HG03196 (cell line): ENCODE measurements around the gene DBNDD1.
"Not testable (repeated sequence)": the region's sequence is repeated elsewhere in the genome, so short reads cannot be mapped to it uniquely, and the experiment has no call there.

ENCODE experiments used
- ATAC-seq: cut with Tn5 transposase; IDR thresholded peaks from one replicate; pipeline ENCODE4 v1.9.1; 2021; ENCODE audit not compliant: unreplicated experiment

The DBNDD1 gene

DNA sequence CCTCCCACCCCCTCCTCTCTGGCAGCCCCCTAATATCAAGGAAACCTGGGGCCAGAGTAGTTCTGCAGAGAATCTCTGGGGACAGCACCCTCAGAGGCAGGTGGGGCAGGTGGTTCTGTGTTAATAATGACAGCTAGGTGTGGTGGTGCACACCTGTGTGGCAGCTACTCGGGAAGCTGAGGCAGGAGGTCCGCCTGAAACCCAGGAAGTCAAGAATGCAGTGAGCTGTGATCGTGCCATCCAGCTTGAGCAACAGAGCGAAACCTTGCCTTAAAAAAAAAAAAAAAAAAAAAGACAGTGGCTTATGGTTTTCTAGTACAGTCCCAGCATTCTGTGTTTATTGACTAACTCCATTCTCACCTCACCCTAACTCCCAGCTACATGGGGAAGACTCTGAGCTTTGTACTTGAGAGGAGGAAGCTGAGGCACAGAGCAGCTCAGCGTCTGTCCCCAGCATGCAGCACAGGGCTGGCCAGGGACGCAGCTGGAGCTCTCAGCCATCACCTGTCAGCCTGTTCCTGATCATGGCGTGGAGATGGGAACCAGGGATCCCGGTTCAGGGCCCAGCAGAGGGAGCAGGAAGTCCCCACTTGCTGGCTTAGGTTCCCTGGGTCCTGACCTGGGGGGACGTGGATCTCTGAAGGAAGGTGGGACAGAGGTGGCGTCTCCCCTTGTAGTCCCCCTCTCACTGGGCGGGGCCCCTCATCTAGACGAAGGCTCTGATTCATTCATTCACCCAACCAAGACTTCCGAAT lies 6.1 kb downstream of the DBNDD1 start:
- no peak for ATAC-seq

GRCh38 chr16:90011908-90012501 lies 7.3 kb downstream of the DBNDD1 start:
- no peak for ATAC-seq

GRCh38 chr16:90011508-90011819 lies 7.8 kb downstream of the DBNDD1 start:
- ATAC-seq, result no peak

- ATAC-seq, result no peak
Measured at GRCh38 chr16:90010676-90011507, 8.4 kb downstream of the DBNDD1 start.

DNA sequence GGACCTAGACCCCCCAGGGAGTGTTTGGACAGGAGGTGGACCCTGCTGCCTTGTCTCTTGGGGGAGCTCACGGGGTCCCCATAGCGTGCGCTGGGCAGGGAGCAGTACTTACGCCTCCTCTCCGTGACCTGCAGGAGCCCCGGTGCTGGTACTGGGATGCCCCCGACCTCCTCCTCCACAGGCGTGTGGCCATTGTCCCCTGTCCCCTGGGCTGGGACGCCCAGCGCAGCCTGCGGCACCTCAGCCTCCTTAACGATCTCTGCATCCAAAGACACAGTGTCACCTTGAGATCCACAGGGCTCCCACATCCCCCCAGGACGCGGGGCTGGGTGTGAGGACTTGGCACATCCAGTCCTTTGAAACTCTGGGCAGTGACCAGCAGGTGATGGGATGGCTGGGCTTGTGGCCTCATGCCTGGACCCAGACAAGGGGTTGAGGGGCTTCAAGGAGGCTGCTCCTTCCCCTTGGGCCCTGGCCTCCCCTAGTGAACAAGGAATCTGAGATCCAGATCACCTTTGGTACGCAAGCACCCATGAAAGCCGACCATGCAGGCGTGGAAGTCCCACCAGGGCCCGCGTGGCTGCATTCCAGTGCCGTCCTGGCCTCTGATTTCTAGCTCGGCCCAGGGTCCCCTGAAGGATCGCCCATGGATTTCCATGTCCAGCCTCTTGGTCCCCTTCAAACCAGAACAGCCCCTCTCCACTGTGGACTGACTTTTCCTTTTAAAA lies 9.9 kb downstream of the DBNDD1 start:
- no peak for ATAC-seq

GRCh38 chr16:90008708-90009145 lies 10.5 kb downstream of the DBNDD1 start:
- no peak for ATAC-seq

DNA sequence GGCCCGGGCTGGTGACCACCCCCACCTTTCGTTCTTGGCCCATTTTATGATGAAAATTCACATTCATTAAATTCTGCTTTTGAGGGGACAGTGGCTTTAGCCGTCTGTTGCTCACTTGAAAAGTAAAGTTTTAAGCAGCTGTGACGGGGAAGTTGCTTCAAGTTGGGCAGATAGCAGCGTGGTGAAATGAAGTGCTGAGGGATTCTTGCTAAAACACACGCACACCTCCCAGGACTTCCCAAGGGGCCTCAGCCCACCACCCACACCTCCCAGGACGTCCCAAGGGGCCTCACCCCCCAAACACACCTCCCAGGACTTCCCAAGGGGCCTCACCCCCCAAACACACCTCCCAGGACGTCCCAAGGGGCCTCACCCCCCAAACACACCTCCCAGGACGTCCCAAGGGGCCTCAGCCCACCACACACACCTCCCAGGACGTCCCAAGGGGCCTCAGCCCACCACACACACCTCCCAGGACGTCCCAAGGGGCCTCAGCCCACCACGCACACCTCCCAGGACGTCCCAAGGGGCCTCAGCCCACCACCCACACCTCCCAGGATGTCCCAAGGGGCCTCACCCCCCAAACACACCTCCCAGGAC lies 11.5 kb downstream of the DBNDD1 start:
- not testable (repeated sequence) for ATAC-seq

- no peak for ATAC-seq
Measured at GRCh38 chr16:90007015-90007414, 12.2 kb downstream of the DBNDD1 start.

- no peak for ATAC-seq
Measured at GRCh38 chr16:90005956-90006663, 13.1 kb downstream of the DBNDD1 start.

GRCh38 chr16:90004577-90004976 lies 14.7 kb downstream of the DBNDD1 start:
- no peak for ATAC-seq

DNA sequence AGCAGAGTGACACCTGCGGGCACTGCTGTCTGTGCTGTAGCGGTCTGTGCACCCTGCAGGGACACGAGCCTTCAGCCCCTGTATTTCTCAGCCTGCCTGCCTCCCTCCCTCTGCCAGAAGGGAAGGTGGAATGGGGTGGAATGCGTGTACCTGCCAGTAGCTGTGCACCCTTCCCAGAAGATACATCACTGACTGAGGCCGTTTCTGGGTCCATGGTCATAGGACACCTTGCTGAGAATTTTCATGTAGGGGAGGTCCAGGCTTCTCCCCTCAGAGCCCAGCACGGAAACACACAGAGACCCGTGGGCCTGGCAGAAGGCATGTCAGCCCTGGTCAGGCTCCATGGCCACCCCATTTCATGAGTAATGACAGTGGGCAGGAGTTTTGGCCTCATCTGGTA lies 16.5 kb downstream of the DBNDD1 start:
- ATAC-seq, result no peak

GRCh38 chr16:90001761-90002503 lies 17.3 kb downstream of the DBNDD1 start:
- ATAC-seq, result no peak

GRCh38 chr16:90000733-90001427 lies 18.4 kb downstream of the DBNDD1 start:
- ATAC-seq, result no peak

DNA sequence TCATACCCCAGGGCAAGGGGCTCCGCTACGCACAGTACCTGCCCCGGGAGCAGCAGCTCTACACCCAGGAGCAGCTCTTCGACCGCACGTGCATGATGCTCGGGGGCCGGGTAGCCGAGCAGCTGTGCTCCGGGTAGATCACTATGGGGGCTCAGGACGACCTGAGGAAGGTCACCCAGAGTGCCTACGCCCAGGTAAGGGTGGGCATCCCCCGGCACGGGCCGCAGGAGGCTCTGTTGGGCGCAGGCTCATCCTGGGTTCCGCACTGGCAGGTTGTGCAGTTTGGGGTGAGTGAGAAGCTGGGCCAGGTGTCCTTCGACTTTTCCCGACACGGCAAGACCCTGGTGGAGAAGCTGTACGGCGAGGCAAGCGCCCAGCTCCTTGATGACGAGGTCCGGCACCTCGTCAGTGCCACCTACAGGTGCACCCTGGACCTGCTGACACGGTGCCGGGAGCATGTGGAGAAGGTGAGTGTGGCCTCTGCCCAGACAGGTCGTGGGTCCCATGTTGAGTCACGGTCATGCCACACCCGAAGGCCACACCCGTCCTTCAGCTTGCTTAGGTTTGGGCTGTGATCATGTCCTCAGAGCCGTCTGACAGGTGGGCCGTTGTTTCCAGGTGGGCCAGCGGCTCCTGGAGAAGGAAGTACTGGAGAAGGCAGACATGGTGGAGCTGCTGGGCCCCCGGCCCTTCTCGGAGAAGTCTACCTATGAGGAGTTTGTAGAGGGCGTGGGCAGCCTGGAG lies 19.3 kb downstream of the DBNDD1 start:
- ATAC-seq, result no peak

DNA sequence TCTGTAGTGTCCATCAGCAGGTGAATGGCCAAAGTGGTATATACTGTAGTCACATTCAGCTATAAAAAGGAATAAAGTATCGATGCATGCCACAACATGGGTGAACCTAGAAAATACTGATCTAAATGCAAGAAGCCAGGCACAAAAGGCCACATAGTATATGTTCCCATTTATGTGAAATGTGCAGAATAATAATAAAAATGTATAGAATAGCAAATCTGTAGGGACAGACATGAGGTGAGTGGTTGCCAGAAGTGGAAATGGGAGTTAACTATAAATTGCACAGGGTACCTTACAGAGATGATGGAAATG lies 23.1 kb downstream of the DBNDD1 start:
- ATAC-seq, result no peak

DNA sequence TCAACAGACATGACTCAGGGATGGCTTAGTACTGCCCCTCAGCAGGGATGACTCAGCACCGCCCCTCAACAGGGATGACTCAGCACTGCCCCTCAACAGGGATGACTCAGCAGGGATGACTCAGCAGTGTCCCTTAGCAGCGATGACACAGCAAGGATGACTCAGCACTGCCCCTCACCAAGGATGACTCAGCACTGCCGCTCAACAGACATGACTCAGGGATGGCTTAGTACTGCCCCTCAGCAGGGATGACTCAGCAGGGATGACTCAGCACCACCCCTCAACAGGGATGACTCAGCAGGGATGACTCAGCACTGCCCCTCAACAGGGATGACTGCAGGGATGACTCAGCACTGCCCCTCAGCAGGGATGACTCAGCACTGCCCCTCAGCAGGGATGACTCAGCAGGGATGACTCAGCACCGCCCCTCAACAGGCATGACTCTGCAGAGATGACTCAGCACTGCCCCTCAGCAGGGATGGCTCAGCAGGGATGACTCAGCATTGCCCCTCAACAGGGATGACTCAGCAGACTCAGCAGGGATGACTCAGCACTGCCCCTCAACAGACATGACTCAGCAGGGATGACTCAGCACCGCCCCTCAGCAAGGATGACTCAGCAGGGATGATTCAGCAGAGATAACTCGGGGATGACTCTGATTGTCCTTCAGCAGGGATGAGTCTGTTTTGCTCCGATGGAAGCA lies 23.6 kb downstream of the DBNDD1 start:
- not testable (repeated sequence) for ATAC-seq

GRCh38 chr16:89994721-89995474 lies 24.4 kb downstream of the DBNDD1 start:
- ATAC-seq, result not testable (repeated sequence)
